ENCODE results near the gene PGA5.
A peak's percentile ranks its signal among the peaks of the same experiment; 100 is the strongest.

The PGA5 gene

DNA sequence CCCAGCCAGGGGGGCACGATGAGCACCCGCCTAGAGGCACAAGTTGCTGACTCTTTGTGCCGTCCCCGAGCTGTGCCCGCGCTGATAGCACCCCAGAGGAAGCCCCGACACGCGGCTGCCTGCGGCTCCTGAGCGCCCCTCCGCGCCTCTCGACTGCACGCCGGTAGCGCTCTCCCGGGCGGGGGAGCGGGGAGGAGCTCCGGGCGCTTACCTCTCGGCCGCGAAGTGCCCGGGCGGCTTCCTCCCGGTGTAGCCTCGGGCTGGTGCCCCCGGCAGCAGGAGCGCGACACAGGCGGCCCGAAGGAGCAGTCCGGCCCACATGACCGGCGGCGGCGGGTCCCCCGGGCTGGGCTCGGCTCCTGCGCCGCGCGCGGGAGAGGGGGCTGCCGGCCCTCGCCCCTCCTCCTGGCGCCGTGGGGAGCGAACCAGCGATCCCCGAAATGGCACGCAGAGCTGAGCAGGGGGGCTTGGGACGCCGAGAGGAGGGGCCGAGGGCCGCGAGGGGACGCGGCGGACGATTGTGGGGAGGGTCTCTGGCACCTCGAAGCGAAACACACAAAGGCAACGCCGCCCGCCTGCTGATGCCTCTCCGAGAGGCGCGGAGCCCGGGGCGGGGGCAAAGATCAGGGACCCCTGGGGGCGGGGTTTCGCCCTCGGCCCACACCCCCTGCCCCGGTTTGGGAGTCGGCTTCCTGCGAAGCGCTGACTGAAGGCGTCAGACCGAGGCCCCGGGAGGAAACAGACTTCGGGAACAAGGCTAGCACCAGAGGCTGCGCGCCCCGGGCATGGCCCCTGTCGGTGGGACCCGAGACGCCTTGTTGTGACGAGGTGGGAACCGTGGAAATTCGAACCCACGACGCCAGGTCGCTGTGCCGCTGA lies 54.0 kb downstream of the PGA5 start, which contains the start of gene VWCE:
VWCE (minus strand) TSS at position 600 of the 879 bp plus-strand sequence; CDS start at position 321, 279 bp downstream.
- DNase-seq (ENCODE audit: low read depth) = peak; percentile 28

DNA sequence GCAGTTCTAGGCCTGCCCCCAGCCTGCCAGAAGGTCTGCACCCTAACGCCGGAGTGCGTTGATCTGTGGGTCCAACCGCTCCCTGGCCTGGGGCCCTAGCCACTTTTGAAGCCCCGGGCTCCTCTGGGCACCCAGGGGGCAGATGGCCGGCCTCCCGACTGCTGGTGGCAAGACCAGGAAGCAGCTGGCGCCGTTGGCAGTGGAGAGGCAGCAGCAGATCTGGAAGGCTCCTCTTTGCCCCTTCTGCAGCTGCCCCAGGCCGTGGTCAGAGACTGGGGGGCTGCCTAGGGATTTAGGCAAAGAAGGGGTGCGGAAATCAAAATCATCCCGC lies 54.6 kb downstream of the PGA5 start:
- no peak for DNase-seq (ENCODE audit: low read depth)

GRCh38 chr11:61297341-61297740 lies 56.4 kb downstream of the PGA5 start:
- DNase-seq (ENCODE audit: low read depth) = no peak

- peak; percentile 91 for DNase-seq (ENCODE audit: low read depth)
Observed at GRCh38 chr11:61297746-61298145, 56.8 kb downstream of the PGA5 start.

GRCh38 chr11:61298663-61299244 lies 57.8 kb downstream of the PGA5 start:
- no peak for DNase-seq (ENCODE audit: low read depth)

All from fibroblast of gingiva (primary cell).